ENCODE results near the gene PEX7. TPM values are rescaled to one million over a fixed set of nuclear protein-coding genes. Genes with fewer than 3 reads are reported as not detected.

The PEX7 gene
- total and polyA plus RNA-seq, 2 of the 8 experiments (the other 6 are each of a cell fraction or from before 2014, with no cell fraction given), result 6.4 to 11.0 TPM

- no peak for TF ChIP-seq CHD7 (IDR thresholded peaks at IDR 0.05; ENCODE audit: insufficient replicate concordance, low read length)
- TF ChIP-seq JUND (IDR thresholded peaks at IDR 0.05; ENCODE audit: low read length), result no peak
- no peak for TF ChIP-seq SRF (IDR thresholded peaks at IDR 0.05; ENCODE audit: low read depth, low read length)
- TF ChIP-seq SAP30 (IDR thresholded peaks at IDR 0.05; ENCODE audit: insufficient read depth, insufficient replicate concordance, low read length), result no peak
- no peak for TF ChIP-seq YY1 (IDR thresholded peaks at IDR 0.05; ENCODE audit: low read depth, low read length)
- no peak for TF ChIP-seq SIX5 (IDR thresholded peaks at IDR 0.05; ENCODE audit: low read depth, low read length)
- TF ChIP-seq HDAC6 (IDR thresholded peaks at IDR 0.05; ENCODE audit: low read depth, low read length), result no peak
- no peak for TF ChIP-seq ASH2L (IDR thresholded peaks at IDR 0.05; ENCODE audit: low read length)
- no peak for TF ChIP-seq SIRT6 (IDR thresholded peaks at IDR 0.05; ENCODE audit: low read length)
- TF ChIP-seq CREB1 (IDR thresholded peaks at IDR 0.05), result no peak
Observed at GRCh38 chr6:136859430-136859829, 37.0 kb downstream of the PEX7 start (continued).

Data from H1 (cell line).